Smooth muscle cell (in vitro differentiated cells): Measurements from ENCODE around the gene GATM. TPM values are rescaled to one million over a fixed set of nuclear protein-coding genes. Genes with fewer than 3 reads are reported as not detected.

Source experiments
- DNase-seq: peaks from one replicate; lab custom pipeline; 2025; ENCODE audit not compliant: unreplicated experiment; lab: John Stamatoyannopoulos, UW
- H2AFZ ChIP-seq: fragments of 200-600 bp; sonication (generic); 2 replicates; pipeline ENCODE4 v1.6.0; 2016; ENCODE audit warnings: antibody characterized with exemption, low read depth, mild to moderate bottlenecking
- H3F3A ChIP-seq: fragments of 200-600 bp; sonication (generic); 2 replicates; pipeline ENCODE4 v1.6.0; 2017; ENCODE audit warnings: antibody characterized with exemption, low read depth
- H3K27ac ChIP-seq: fragments of 200-600 bp; sonication (generic); 2 replicates; pipeline ENCODE4 v1.5.1; 2016; ENCODE audit warnings: low read depth, mild to moderate bottlenecking
- H3K27me3 ChIP-seq: fragments of 200-600 bp; sonication (generic); 2 replicates; pipeline ENCODE4 v1.6.1; 2016; ENCODE audit warnings: low read depth, mild to moderate bottlenecking
- H3K36me3 ChIP-seq: fragments of 200-600 bp; sonication (generic); 2 replicates; pipeline ENCODE4 v1.5.1; 2016; ENCODE audit warnings: low read depth
- H3K4me1 ChIP-seq: fragments of 200-600 bp; sonication (generic); 2 replicates; pipeline ENCODE4 v1.5.1; 2016; ENCODE audit warnings: low read depth
- H3K4me2 ChIP-seq: fragments of 200-600 bp; sonication (generic); 2 replicates; pipeline ENCODE4 v1.6.0; 2016; ENCODE audit warnings: mild to moderate bottlenecking
- H3K4me3 ChIP-seq: fragments of 200-600 bp; sonication (generic); 2 replicates; pipeline ENCODE4 v1.5.1; 2016; ENCODE audit warnings: mild to moderate bottlenecking
- H3K79me2 ChIP-seq: fragments of 200-600 bp; sonication (generic); 2 replicates; pipeline ENCODE4 v1.6.0; 2016; ENCODE audit warnings: low read depth, mild to moderate bottlenecking
- H3K9ac ChIP-seq: fragments of 200-600 bp; sonication (generic); 2 replicates; pipeline ENCODE4 v1.6.0; 2016; ENCODE audit warnings: low read depth
- H3K9me3 ChIP-seq: fragments of 200-600 bp; sonication (generic); replicated peaks from 2 replicates; pipeline ENCODE4 v1.5.1; 2016; ENCODE audit warnings: low read depth
- H4K20me1 ChIP-seq: fragments of 200-600 bp; sonication (generic); 2 replicates; pipeline ENCODE4 v1.6.0; 2016; ENCODE audit warnings: low read depth
- CTCF ChIP-seq: fragments of 200-600 bp; sonication (generic); IDR thresholded peaks from 2 replicates; pipeline ENCODE4 v1.5.1; 2017; ENCODE audit warnings: borderline replicate concordance, mild to moderate bottlenecking, antibody characterized with exemption; ENCODE audit not compliant: insufficient read depth, poor library complexity, severe bottlenecking
- WGBS: methylation state at CpG from one replicate; pipeline ENCODE4 v1.1.7; 2016; ENCODE audit warnings: low lambda C conversion rate; 5-methylcytosine and 5-hydroxymethylcytosine counted together
- polyA plus RNA-seq: library from polyadenylated mRNA; unstranded; fragments of >200 nt; fragmentation: Nextera tagmentation; extraction: Ambion mirVana; gene quantifications from 2 replicates; pipeline ENCODE4 v1.2.1, GENCODE V29; 2016
- total RNA-seq: library from RNA; depleted of rRNA; stranded (reverse); fragments of >200 nt; gene quantifications from 2 replicates; pipeline ENCODE4 v1.2.3, GENCODE V29; 2014

The GATM gene
- total and polyA plus RNA-seq, 2 experiments from 2014 or later = 1.1 TPM

- H4K20me1 ChIP-seq = no peaks in the 10 kb centered on the region
- peaks cover 19% of the 10 kb centered on the region for H3K27me3 ChIP-seq
- no peak overlapping the region for H3K4me3 ChIP-seq
- H3K36me3 ChIP-seq = no peaks in the 10 kb centered on the region
- no peak for TF ChIP-seq CTCF
- no peak overlapping the region for H3K9ac ChIP-seq
- H3K9me3 ChIP-seq = no peaks in the 10 kb centered on the region
- H2AFZ ChIP-seq = no peak overlapping the region
- H3K27ac ChIP-seq = no peak overlapping the region
- no peak for DNase-seq
- H3K79me2 ChIP-seq = no peaks in the 10 kb centered on the region
- no peaks in the 10 kb centered on the region for H3F3A ChIP-seq
- no peak overlapping the region for H3K4me2 ChIP-seq
- WGBS = 95% methylated on average over 1 of the region's 1 CpG
- H3K4me1 ChIP-seq = no peaks in the 10 kb centered on the region
These were observed 8.6 kb upstream of the GATM start for GRCh38 chr15:45386974-45387373.

- 35% methylated on average over 5 of the region's 5 CpGs for WGBS
- Histone ChIP-seq H4K20me1 (no peaks in the 10 kb centered on the region), H3K27me3 (peaks cover 19% of the 10 kb centered on the region), H3K36me3 (no peaks in the 10 kb centered on the region), H3K27ac (no peak overlapping the region), H3F3A (no peaks in the 10 kb centered on the region), H3K79me2 (no peaks in the 10 kb centered on the region), H3K9me3 (no peaks in the 10 kb centered on the region), H3K4me2 (peak overlapping the region; percentile 8), H3K4me3 (no peak overlapping the region), H2AFZ (no peak overlapping the region), H3K4me1 (no peaks in the 10 kb centered on the region), H3K9ac (no peak overlapping the region)
- no peak for TF ChIP-seq CTCF
- DNase-seq = no peak
These were observed 8.1 kb upstream of the GATM start for GRCh38 chr15:45386420-45386819.

- no peak for TF ChIP-seq CTCF
- Histone ChIP-seq H3K36me3 (no peaks in the 10 kb centered on the region), H4K20me1 (no peaks in the 10 kb centered on the region), H3K4me1 (no peaks in the 10 kb centered on the region), H3K27me3 (peaks cover 24% of the 10 kb centered on the region), H3K9ac (no peak overlapping the region), H3K4me2 (no peak overlapping the region), H3K4me3 (no peak overlapping the region), H3K79me2 (no peaks in the 10 kb centered on the region), H3F3A (no peaks in the 10 kb centered on the region), H3K9me3 (no peaks in the 10 kb centered on the region), H3K27ac (no peak overlapping the region), H2AFZ (no peak overlapping the region)
- 47% methylated on average over 1 of the region's 1 CpG for WGBS
- no peak for DNase-seq
These were observed 7.2 kb upstream of the GATM start for GRCh38 chr15:45385590-45385989.

- WGBS = 95% methylated on average over 2 of the region's 2 CpGs
- Histone ChIP-seq H3K9me3 (no peaks in the 10 kb centered on the region), H4K20me1 (no peaks in the 10 kb centered on the region), H3K27ac (no peak overlapping the region), H3K79me2 (no peaks in the 10 kb centered on the region), H3K4me3 (no peak overlapping the region), H3K36me3 (no peaks in the 10 kb centered on the region), H2AFZ (no peak overlapping the region), H3K27me3 (peaks cover 29% of the 10 kb centered on the region), H3K4me2 (no peak overlapping the region), H3F3A (no peaks in the 10 kb centered on the region), H3K9ac (no peak overlapping the region), H3K4me1 (no peaks in the 10 kb centered on the region)
- TF ChIP-seq CTCF = no peak
- no peak for DNase-seq
These were observed 6.4 kb upstream of the GATM start for GRCh38 chr15:45384700-45385099.
